Panc1 (cell line): ENCODE measurements around the gene ATP8B3.

Experiments
- POLR2AphosphoS5 ChIP-seq: IDR thresholded peaks from 2 replicates; pipeline ENCODE4 v1.6.1; 2012; ENCODE audit warnings: mild to moderate bottlenecking, low read depth, low read length, moderate library complexity
- SIN3A ChIP-seq: IDR thresholded peaks from 2 replicates; pipeline ENCODE4 v1.6.1; 2012; ENCODE audit warnings: low read depth, mild to moderate bottlenecking, low read length, moderate library complexity, borderline replicate concordance; ENCODE audit not compliant: insufficient read depth
- TCF7L2 ChIP-seq: IDR thresholded peaks from 2 replicates; pipeline ENCODE4 v1.6.1; 2011; ENCODE audit warnings: mild to moderate bottlenecking, low read depth, low read length, inconsistent platforms
- TF ChIP-seq, protein P1 (sequence below): fragments of 450-650 bp; IDR thresholded peaks from 2 replicates; pipeline ENCODE4 v1.5.1; 2017; ENCODE audit warnings: mild to moderate bottlenecking
- TF ChIP-seq, protein P2 (sequence below), 2 experiments: IDR thresholded peaks; 2 replicates each; pipeline ENCODE4 v1.6.1; 2011 to 2012; ENCODE audit warnings: low read depth in 2 of 2, control low read depth in 1 of 2, low read length in 1 of 2, mild to moderate bottlenecking in 1 of 2, moderate library complexity in 1 of 2; ENCODE audit not compliant: insufficient read depth in 1 of 2

DNA sequence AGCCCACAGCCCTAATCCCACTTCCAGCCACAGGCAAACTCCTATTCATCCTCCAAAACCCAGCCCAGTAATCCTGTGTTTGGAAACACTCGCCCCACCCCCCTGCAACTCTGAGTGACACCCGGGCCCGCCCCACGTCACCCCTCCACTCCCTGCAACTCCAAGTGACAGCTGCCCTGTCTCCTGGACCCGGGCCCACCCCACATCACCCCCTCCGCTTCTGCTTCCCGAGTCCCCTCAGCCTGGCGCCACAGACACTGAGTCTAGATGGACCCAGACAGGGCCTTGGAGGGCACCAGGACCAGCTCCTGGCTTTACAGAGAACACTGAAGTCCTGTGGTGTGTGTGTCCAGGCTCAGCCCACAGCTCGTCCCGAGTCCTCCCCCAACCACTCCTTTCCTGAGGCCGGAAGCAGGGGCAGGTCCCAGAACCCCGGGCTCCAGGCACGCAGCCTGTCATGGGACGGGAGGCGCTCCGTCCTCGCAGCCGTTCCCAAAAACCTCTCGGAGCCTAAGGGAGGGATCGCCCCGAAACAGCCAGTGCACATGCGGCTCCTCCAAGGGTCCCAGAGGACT lies 28.6 kb upstream of the ATP8B3 start:
- TF ChIP-seq, protein P1, sequence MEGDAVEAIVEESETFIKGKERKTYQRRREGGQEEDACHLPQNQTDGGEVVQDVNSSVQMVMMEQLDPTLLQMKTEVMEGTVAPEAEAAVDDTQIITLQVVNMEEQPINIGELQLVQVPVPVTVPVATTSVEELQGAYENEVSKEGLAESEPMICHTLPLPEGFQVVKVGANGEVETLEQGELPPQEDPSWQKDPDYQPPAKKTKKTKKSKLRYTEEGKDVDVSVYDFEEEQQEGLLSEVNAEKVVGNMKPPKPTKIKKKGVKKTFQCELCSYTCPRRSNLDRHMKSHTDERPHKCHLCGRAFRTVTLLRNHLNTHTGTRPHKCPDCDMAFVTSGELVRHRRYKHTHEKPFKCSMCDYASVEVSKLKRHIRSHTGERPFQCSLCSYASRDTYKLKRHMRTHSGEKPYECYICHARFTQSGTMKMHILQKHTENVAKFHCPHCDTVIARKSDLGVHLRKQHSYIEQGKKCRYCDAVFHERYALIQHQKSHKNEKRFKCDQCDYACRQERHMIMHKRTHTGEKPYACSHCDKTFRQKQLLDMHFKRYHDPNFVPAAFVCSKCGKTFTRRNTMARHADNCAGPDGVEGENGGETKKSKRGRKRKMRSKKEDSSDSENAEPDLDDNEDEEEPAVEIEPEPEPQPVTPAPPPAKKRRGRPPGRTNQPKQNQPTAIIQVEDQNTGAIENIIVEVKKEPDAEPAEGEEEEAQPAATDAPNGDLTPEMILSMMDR, result no peak
- TF ChIP-seq, protein P2, sequence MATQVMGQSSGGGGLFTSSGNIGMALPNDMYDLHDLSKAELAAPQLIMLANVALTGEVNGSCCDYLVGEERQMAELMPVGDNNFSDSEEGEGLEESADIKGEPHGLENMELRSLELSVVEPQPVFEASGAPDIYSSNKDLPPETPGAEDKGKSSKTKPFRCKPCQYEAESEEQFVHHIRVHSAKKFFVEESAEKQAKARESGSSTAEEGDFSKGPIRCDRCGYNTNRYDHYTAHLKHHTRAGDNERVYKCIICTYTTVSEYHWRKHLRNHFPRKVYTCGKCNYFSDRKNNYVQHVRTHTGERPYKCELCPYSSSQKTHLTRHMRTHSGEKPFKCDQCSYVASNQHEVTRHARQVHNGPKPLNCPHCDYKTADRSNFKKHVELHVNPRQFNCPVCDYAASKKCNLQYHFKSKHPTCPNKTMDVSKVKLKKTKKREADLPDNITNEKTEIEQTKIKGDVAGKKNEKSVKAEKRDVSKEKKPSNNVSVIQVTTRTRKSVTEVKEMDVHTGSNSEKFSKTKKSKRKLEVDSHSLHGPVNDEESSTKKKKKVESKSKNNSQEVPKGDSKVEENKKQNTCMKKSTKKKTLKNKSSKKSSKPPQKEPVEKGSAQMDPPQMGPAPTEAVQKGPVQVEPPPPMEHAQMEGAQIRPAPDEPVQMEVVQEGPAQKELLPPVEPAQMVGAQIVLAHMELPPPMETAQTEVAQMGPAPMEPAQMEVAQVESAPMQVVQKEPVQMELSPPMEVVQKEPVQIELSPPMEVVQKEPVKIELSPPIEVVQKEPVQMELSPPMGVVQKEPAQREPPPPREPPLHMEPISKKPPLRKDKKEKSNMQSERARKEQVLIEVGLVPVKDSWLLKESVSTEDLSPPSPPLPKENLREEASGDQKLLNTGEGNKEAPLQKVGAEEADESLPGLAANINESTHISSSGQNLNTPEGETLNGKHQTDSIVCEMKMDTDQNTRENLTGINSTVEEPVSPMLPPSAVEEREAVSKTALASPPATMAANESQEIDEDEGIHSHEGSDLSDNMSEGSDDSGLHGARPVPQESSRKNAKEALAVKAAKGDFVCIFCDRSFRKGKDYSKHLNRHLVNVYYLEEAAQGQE (IDR thresholded peaks at IDR 0.05; ENCODE audit: insufficient read depth in 1 of 2, low read depth in 2 of 2, low read length in 1 of 2), result no peak
- TF ChIP-seq POLR2AphosphoS5, result no peak
- TF ChIP-seq SIN3A, result no peak
- TF ChIP-seq TCF7L2, result no peak
